GM12878 (cell line): ENCODE measurements around the gene HEBP2. TPM values are rescaled to one million over a fixed set of nuclear protein-coding genes. Genes with fewer than 3 reads are reported as not detected.
A peak's percentile ranks its signal among the peaks of the same experiment; 100 is the strongest.

Source experiments
- CEBPZ ChIP-seq: fragments of 150-350 bp; IDR thresholded peaks from 2 replicates; pipeline ENCODE4 v1.6.1; 2016; ENCODE audit warnings: low read depth, low read length
- E2F8 ChIP-seq: fragments of 450-650 bp; IDR thresholded peaks from 2 replicates; pipeline ENCODE4 v1.6.1; 2018; ENCODE audit warnings: mild to moderate bottlenecking, low read depth, moderate library complexity; ENCODE audit not compliant: partially characterized antibody
- IRF4 ChIP-seq: IDR thresholded peaks from 2 replicates; pipeline ENCODE4 v1.6.1; 2011; ENCODE audit warnings: low read depth, low read length
- KAT2A ChIP-seq: conservative IDR thresholded peaks from 2 replicates; pipeline ENCODE4 v1.6.1; 2011; ENCODE audit warnings: low read depth, low read length; ENCODE audit not compliant: control insufficient read depth
- LARP7 ChIP-seq: fragments of 450-650 bp; IDR thresholded peaks from 2 replicates; pipeline ENCODE4 v1.6.1; 2017; ENCODE audit warnings: mild to moderate bottlenecking
- MEF2A ChIP-seq: IDR thresholded peaks from 2 replicates; pipeline ENCODE4 v1.6.1; 2011; ENCODE audit warnings: low read depth, mild to moderate bottlenecking, low read length, moderate library complexity; ENCODE audit not compliant: insufficient read depth
- MXI1 ChIP-seq: fragments of 150-350 bp; IDR thresholded peaks from 2 replicates; pipeline ENCODE4 v1.6.1; 2011; ENCODE audit warnings: low read depth, mild to moderate bottlenecking, inconsistent platforms, low read length, improper control_type of control experiment
- POU2F2 ChIP-seq: IDR thresholded peaks from 3 replicates; pipeline ENCODE4 v1.6.1; 2011; ENCODE audit warnings: low read depth, mild to moderate bottlenecking, low read length, borderline replicate concordance
- RCOR1 ChIP-seq: conservative IDR thresholded peaks from 2 replicates; pipeline ENCODE4 v1.6.1; 2012; ENCODE audit warnings: low read depth, low read length, improper control_type of control experiment
- SMAD1 ChIP-seq: fragments of 450-650 bp; IDR thresholded peaks from 2 replicates; pipeline ENCODE4 v1.6.1; 2018; ENCODE audit warnings: mild to moderate bottlenecking, low read depth; ENCODE audit not compliant: partially characterized antibody
- SP1 ChIP-seq: IDR thresholded peaks from one replicate; pipeline ENCODE4 v1.6.1; 2011; ENCODE audit warnings: low read depth, low read length
- SPI1 ChIP-seq: IDR thresholded peaks from 2 replicates; pipeline ENCODE4 v1.6.1; 2011; ENCODE audit warnings: low read depth, mild to moderate bottlenecking, low read length, moderate library complexity, borderline replicate concordance; ENCODE audit not compliant: insufficient read depth
- SUZ12 ChIP-seq: fragments of 200-600 bp; sonication (generic); IDR thresholded peaks from one replicate; pipeline ENCODE4 v1.6.1; 2018; ENCODE audit warnings: antibody characterized with exemption, mild to moderate bottlenecking; ENCODE audit not compliant: unreplicated experiment
- TCF12 ChIP-seq: IDR thresholded peaks from 2 replicates; pipeline ENCODE4 v1.6.1; 2011; ENCODE audit warnings: low read depth, mild to moderate bottlenecking, low read length
- USF1 ChIP-seq: IDR thresholded peaks from 2 replicates; pipeline ENCODE4 v1.6.1; 2011; ENCODE audit warnings: borderline replicate concordance, low read depth, mild to moderate bottlenecking, moderate library complexity, mixed read lengths, low read length; ENCODE audit not compliant: insufficient read depth; ENCODE audit errors: extremely low read length
- YY1 ChIP-seq: IDR thresholded peaks from 2 replicates; pipeline ENCODE4 v1.6.1; 2011; ENCODE audit warnings: low read depth, mild to moderate bottlenecking, low read length
- ZNF24 ChIP-seq: fragments of 450-650 bp; IDR thresholded peaks from 2 replicates; pipeline ENCODE4 v1.6.1; 2017; ENCODE audit warnings: antibody characterized with exemption, mild to moderate bottlenecking
- polyA plus RNA-seq, 11 experiments: library from polyadenylated mRNA; depleted of rRNA in 4 of 11; unstranded in 6 of 11; stranded (reverse) in 5 of 11; fragments of >200 nt; fragmentation: Nextera tagmentation in 4 of 11; fragmentation: Illumina TruSeq in 1 of 11; extraction: Ambion mirVana in 4 of 11; extraction: Trizol in 1 of 11; gene quantifications; 1 replicate in 1 of 11; 2 replicates in 10 of 11; pipeline versions ENCODE4 v1.2.1 to v1.2.3, GENCODE V29; 2011 to 2016; ENCODE audit warnings: inconsistent platforms in 2 of 11, missing spikeins in 2 of 11, low read depth in 1 of 11
- total RNA-seq, 4 experiments: library from RNA; depleted of rRNA in 3 of 4; stranded (reverse); fragments of >200 nt in 3 of 4; fragmentation: Illumina TruSeq in 1 of 4; extraction: Trizol in 1 of 4; gene quantifications; 2 replicates each; pipeline versions ENCODE4 v1.2.1 to v1.2.3, GENCODE V29; 2013 to 2021

The HEBP2 gene
- total and polyA plus RNA-seq, 10 of the 15 experiments (the other 5 are each of a cell fraction or from before 2014, with no cell fraction given): 3.8 to 41.8 (median 16.9) TPM

GRCh38 chr6:138410972-138411880 lies 7.2 kb downstream of the HEBP2 start (continued):
- TF ChIP-seq E2F8: no peak
- TF ChIP-seq MEF2A: peak; percentile 87
- no peak for TF ChIP-seq KAT2A
- TF ChIP-seq YY1: no peak
- no peak for TF ChIP-seq SUZ12
- TF ChIP-seq CEBPZ: no peak
- TF ChIP-seq SP1: no peak
- TF ChIP-seq SMAD1: no peak
- TF ChIP-seq MXI1: no peak
- TF ChIP-seq ZNF24: no peak
- no peak for TF ChIP-seq RCOR1
- no peak for TF ChIP-seq LARP7
- no peak for TF ChIP-seq SPI1
- TF ChIP-seq USF1: no peak
- 0 out of 3 replicates have a peak, but pooled peaks have one; percentile 14 for TF ChIP-seq POU2F2
- peak; percentile 68; the same call in 1 of the 2 replicates for TF ChIP-seq IRF4
- TF ChIP-seq TCF12: no peak
